ENCODE results near the gene NTM. TPM values are rescaled to one million over a fixed set of nuclear protein-coding genes. Genes with fewer than 3 reads are reported as not detected.

Gene NTM
- total RNA-seq, 1 donor, result 52.2 TPM

GRCh38 chr11:131514062-131514461 is 143.6 kb downstream of the NTM start:
- TF ChIP-seq CTCF (IDR thresholded peaks at IDR 0.05; ENCODE audit: insufficient read depth, low read length), result no peak
- DNase-seq (ENCODE audit: low read depth), result no peak
- H3K4me3 ChIP-seq (ENCODE audit: low read depth, low read length), result no peak overlapping the region

- TF ChIP-seq CTCF (IDR thresholded peaks at IDR 0.05; ENCODE audit: insufficient read depth, low read length), result no peak
- DNase-seq (ENCODE audit: low read depth), result no peak
- H3K4me3 ChIP-seq (ENCODE audit: low read depth, low read length), result no peak overlapping the region
These were observed 148.0 kb downstream of the NTM start for GRCh38 chr11:131518305-131518838.

- DNase-seq (ENCODE audit: low read depth), result no peak
- H3K4me3 ChIP-seq (ENCODE audit: low read depth, low read length), result no peak overlapping the region
- no peak for TF ChIP-seq CTCF (IDR thresholded peaks at IDR 0.05; ENCODE audit: insufficient read depth, low read length)
These were observed 152.4 kb downstream of the NTM start for GRCh38 chr11:131522851-131523250.

- TF ChIP-seq CTCF (IDR thresholded peaks at IDR 0.05; ENCODE audit: insufficient read depth, low read length), result no peak
- no peak for DNase-seq (ENCODE audit: low read depth)
- no peak overlapping the region for H3K4me3 ChIP-seq (ENCODE audit: low read depth, low read length)
These were observed 160.0 kb downstream of the NTM start for GRCh38 chr11:131530407-131530806.

GRCh38 chr11:131533149-131533548 is 162.7 kb downstream of the NTM start:
- DNase-seq (ENCODE audit: low read depth), result no peak
- no peak for TF ChIP-seq CTCF (IDR thresholded peaks at IDR 0.05; ENCODE audit: insufficient read depth, low read length)
- no peak overlapping the region for H3K4me3 ChIP-seq (ENCODE audit: low read depth, low read length)

GRCh38 chr11:131533998-131534397 is 163.6 kb downstream of the NTM start:
- DNase-seq (ENCODE audit: low read depth), result no peak
- H3K4me3 ChIP-seq (ENCODE audit: low read depth, low read length), result no peak overlapping the region
- TF ChIP-seq CTCF (IDR thresholded peaks at IDR 0.05; ENCODE audit: insufficient read depth, low read length), result no peak

- TF ChIP-seq CTCF (IDR thresholded peaks at IDR 0.05; ENCODE audit: insufficient read depth, low read length), result no peak
- DNase-seq (ENCODE audit: low read depth), result no peak
These were observed 164.2 kb downstream of the NTM start for GRCh38 chr11:131534611-131535010.

More at GRCh38 chr11:131534611-131535010, 164.2 kb downstream of the NTM start:
- H3K4me3 ChIP-seq (ENCODE audit: low read depth, low read length), result no peak overlapping the region

Data from fibroblast of the aortic adventitia (primary cell).